Measurements from ENCODE around the gene ERFL.
A peak's percentile ranks its signal among the peaks of the same experiment; 100 is the strongest.

The ERFL gene

GRCh38 chr19:41895745-41896580 lies 32.3 kb downstream of the ERFL start:
- no peaks in the 10 kb centered on the region; the same call in 1 of the 2 replicates for H3K4me1 ChIP-seq (ENCODE audit: insufficient read depth, low read length)
- H3K9ac ChIP-seq (ENCODE audit: low read depth, low read length): no peak overlapping the region
- no peaks in the 10 kb centered on the region; the same call in none of the 2 replicates for H3K36me3 ChIP-seq (ENCODE audit: insufficient read depth, low read length)

GRCh38 chr19:41894350-41894749 lies 33.9 kb downstream of the ERFL start:
- H3K9me3 ChIP-seq (ENCODE audit: control insufficient read depth, insufficient read depth, low read length): no peaks in the 10 kb centered on the region
- no peak overlapping the region for H3K9ac ChIP-seq (ENCODE audit: low read depth, low read length)
- H3K36me3 ChIP-seq (ENCODE audit: insufficient read depth, low read length): no peaks in the 10 kb centered on the region; the same call in 1 of the 2 replicates
- no peaks in the 10 kb centered on the region; the same call in 1 of the 2 replicates for H3K4me1 ChIP-seq (ENCODE audit: insufficient read depth, low read length)

More at GRCh38 chr19:41895745-41896580, 32.3 kb downstream of the ERFL start:
- no peaks in the 10 kb centered on the region for H3K9me3 ChIP-seq (ENCODE audit: control insufficient read depth, insufficient read depth, low read length)

GRCh38 chr19:41893899-41894298 lies 34.4 kb downstream of the ERFL start:
- no peaks in the 10 kb centered on the region for H3K9me3 ChIP-seq (ENCODE audit: control insufficient read depth, insufficient read depth, low read length)
- H3K9ac ChIP-seq (ENCODE audit: low read depth, low read length): no peak overlapping the region
- no peaks in the 10 kb centered on the region; the same call in 1 of the 2 replicates for H3K4me1 ChIP-seq (ENCODE audit: insufficient read depth, low read length)
- H3K36me3 ChIP-seq (ENCODE audit: insufficient read depth, low read length): no peaks in the 10 kb centered on the region; the same call in 1 of the 2 replicates

- no peaks in the 10 kb centered on the region for H3K9me3 ChIP-seq (ENCODE audit: control insufficient read depth, insufficient read depth, low read length)
- no peaks in the 10 kb centered on the region; the same call in 1 of the 2 replicates for H3K36me3 ChIP-seq (ENCODE audit: insufficient read depth, low read length)
- H3K9ac ChIP-seq (ENCODE audit: low read depth, low read length): no peak overlapping the region
- peaks cover 3% of the 10 kb centered on the region; the same call in 1 of the 2 replicates for H3K4me1 ChIP-seq (ENCODE audit: insufficient read depth, low read length)
Observed at GRCh38 chr19:41892173-41892902, 35.9 kb downstream of the ERFL start.

GRCh38 chr19:41890936-41891335 lies 37.3 kb downstream of the ERFL start:
- Histone ChIP-seq H3K9ac (ENCODE audit: low read depth, low read length) (no peak overlapping the region), H3K9me3 (ENCODE audit: control insufficient read depth, insufficient read depth, low read length) (no peaks in the 10 kb centered on the region), H3K36me3 (ENCODE audit: insufficient read depth, low read length) (no peaks in the 10 kb centered on the region; the same call in 1 of the 2 replicates), H3K4me1 (ENCODE audit: insufficient read depth, low read length) (peaks cover 9% of the 10 kb centered on the region)

GRCh38 chr19:41889896-41890295 lies 38.4 kb downstream of the ERFL start:
- H3K4me1 ChIP-seq (ENCODE audit: insufficient read depth, low read length): peaks cover 9% of the 10 kb centered on the region
- H3K36me3 ChIP-seq (ENCODE audit: insufficient read depth, low read length): no peaks in the 10 kb centered on the region
- no peak overlapping the region for H3K9ac ChIP-seq (ENCODE audit: low read depth, low read length)
- H3K9me3 ChIP-seq (ENCODE audit: control insufficient read depth, insufficient read depth, low read length): no peaks in the 10 kb centered on the region

GRCh38 chr19:41888926-41889325 lies 39.3 kb downstream of the ERFL start:
- H3K9ac ChIP-seq (ENCODE audit: low read depth, low read length): no peak overlapping the region
- peaks cover 9% of the 10 kb centered on the region for H3K4me1 ChIP-seq (ENCODE audit: insufficient read depth, low read length)

GRCh38 chr19:41887711-41888382 lies 40.4 kb downstream of the ERFL start:
- no peak overlapping the region for H3K9ac ChIP-seq (ENCODE audit: low read depth, low read length)
- no peaks in the 10 kb centered on the region for H3K36me3 ChIP-seq (ENCODE audit: insufficient read depth, low read length)
- no peaks in the 10 kb centered on the region for H3K9me3 ChIP-seq (ENCODE audit: control insufficient read depth, insufficient read depth, low read length)
- peaks cover 9% of the 10 kb centered on the region for H3K4me1 ChIP-seq (ENCODE audit: insufficient read depth, low read length)

More at GRCh38 chr19:41888926-41889325, 39.3 kb downstream of the ERFL start:
- no peaks in the 10 kb centered on the region for H3K9me3 ChIP-seq (ENCODE audit: control insufficient read depth, insufficient read depth, low read length)
- no peaks in the 10 kb centered on the region for H3K36me3 ChIP-seq (ENCODE audit: insufficient read depth, low read length)

- Histone ChIP-seq H3K36me3 (ENCODE audit: insufficient read depth, low read length) (no peaks in the 10 kb centered on the region), H3K9ac (ENCODE audit: low read depth, low read length) (peak overlapping the region; percentile 12; the same call in 1 of the 2 replicates), H3K9me3 (ENCODE audit: control insufficient read depth, insufficient read depth, low read length) (no peaks in the 10 kb centered on the region), H3K4me1 (ENCODE audit: insufficient read depth, low read length) (peaks cover 9% of the 10 kb centered on the region)
Observed at GRCh38 chr19:41886761-41887710, 41.2 kb downstream of the ERFL start.

- H3K9ac ChIP-seq (ENCODE audit: low read depth, low read length): peak overlapping the region; percentile 97
- peaks cover 9% of the 10 kb centered on the region for H3K4me1 ChIP-seq (ENCODE audit: insufficient read depth, low read length)
- H3K36me3 ChIP-seq (ENCODE audit: insufficient read depth, low read length): no peaks in the 10 kb centered on the region
Observed at GRCh38 chr19:41883821-41884733, 44.2 kb downstream of the ERFL start.

GRCh38 chr19:41883463-41883820 lies 44.8 kb downstream of the ERFL start:
- Histone ChIP-seq H3K9me3 (ENCODE audit: control insufficient read depth, insufficient read depth, low read length) (no peaks in the 10 kb centered on the region), H3K9ac (ENCODE audit: low read depth, low read length) (peak overlapping the region; percentile 97), H3K36me3 (ENCODE audit: insufficient read depth, low read length) (no peaks in the 10 kb centered on the region), H3K4me1 (ENCODE audit: insufficient read depth, low read length) (peaks cover 9% of the 10 kb centered on the region)

More at GRCh38 chr19:41883821-41884733, 44.2 kb downstream of the ERFL start:
- no peaks in the 10 kb centered on the region for H3K9me3 ChIP-seq (ENCODE audit: control insufficient read depth, insufficient read depth, low read length)

- Histone ChIP-seq H3K9me3 (ENCODE audit: control insufficient read depth, insufficient read depth, low read length) (no peaks in the 10 kb centered on the region), H3K9ac (ENCODE audit: low read depth, low read length) (peak within 1 kb of the TSS; percentile 97), H3K36me3 (ENCODE audit: insufficient read depth, low read length) (no peaks in the 10 kb centered on the region), H3K4me1 (ENCODE audit: insufficient read depth, low read length) (peaks cover 10% of the 10 kb centered on the region)
Observed at GRCh38 chr19:41882568-41883462, 45.4 kb downstream of the ERFL start, which contains the start of gene ARHGEF1. Gene ARHGEF1, plus strand, starts transcription at chr19:41883184. Its CDS starts 4,899 bp downstream, at chr19:41888083.
